Kidney epithelial cell (primary cell): ENCODE results near the gene LTBP2. TPM values are rescaled to one million over a fixed set of nuclear protein-coding genes. Genes with fewer than 3 reads are reported as not detected.

Experiments used
- DNase-seq: peaks from one replicate; pipeline ENCODE4 v3.0.0-alpha.2; 2010; ENCODE audit warnings: low read depth
- H3K27me3 ChIP-seq: 2 replicates; pipeline ENCODE4 v1.6.0; 2011; ENCODE audit warnings: low read length; ENCODE audit not compliant: control insufficient read depth, insufficient read depth
- H3K36me3 ChIP-seq: 2 replicates; pipeline ENCODE4 v1.5.1; 2011; ENCODE audit warnings: low read length; ENCODE audit not compliant: control insufficient read depth, insufficient read depth
- H3K4me3 ChIP-seq: 2 replicates; pipeline ENCODE4 v1.5.1; 2011; ENCODE audit warnings: low read depth, mild to moderate bottlenecking, control low read depth, low read length
- CTCF ChIP-seq: IDR thresholded peaks from 2 replicates; pipeline ENCODE4 v1.5.1; 2011; ENCODE audit warnings: mild to moderate bottlenecking, moderate library complexity, low read length, control low read depth, inconsistent platforms; ENCODE audit not compliant: insufficient read depth, poor library complexity, severe bottlenecking
- total RNA-seq: library from RNA; depleted of rRNA; stranded (reverse); fragments of >200 nt; gene quantifications from 2 replicates; pipeline ENCODE4 v1.2.3, GENCODE V29; 2015

Gene LTBP2
- total RNA-seq, 1 donor from 2014 or later, result 69.5 TPM

DNA sequence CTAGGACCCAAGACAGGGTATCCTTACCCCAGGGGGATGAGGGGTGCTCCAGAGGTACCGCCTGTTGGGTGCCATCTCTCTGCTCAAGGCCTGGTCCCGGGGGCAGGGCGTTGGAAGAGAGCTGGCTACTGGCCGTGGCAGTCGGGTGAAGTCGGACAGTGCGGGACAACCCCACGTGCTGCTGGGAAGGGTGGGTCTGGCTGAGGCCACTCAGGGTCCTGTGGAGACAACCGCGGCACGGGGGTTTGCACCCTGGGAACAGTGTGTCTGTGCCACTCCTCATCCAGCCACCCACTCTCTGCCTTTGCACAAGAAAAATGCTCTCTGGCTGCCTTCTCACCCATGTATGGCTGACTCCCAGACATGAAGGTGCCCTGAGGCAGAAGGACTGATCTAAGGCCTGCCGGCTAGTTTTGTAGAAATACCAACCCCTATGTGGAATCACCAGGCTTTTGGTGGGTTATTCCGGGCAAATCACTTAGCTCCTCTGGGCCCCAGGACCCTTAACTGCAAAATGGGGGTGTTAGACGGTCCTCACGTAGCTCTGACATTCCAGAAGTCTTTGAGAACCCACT lies 56.5 kb downstream of the LTBP2 start:
- Histone ChIP-seq H3K36me3 (peaks cover 3% of the 10 kb centered on the region), H3K4me3 (no peak overlapping the region), H3K27me3 (no peaks in the 10 kb centered on the region)
- no peak for DNase-seq
- TF ChIP-seq CTCF, result no peak

DNA sequence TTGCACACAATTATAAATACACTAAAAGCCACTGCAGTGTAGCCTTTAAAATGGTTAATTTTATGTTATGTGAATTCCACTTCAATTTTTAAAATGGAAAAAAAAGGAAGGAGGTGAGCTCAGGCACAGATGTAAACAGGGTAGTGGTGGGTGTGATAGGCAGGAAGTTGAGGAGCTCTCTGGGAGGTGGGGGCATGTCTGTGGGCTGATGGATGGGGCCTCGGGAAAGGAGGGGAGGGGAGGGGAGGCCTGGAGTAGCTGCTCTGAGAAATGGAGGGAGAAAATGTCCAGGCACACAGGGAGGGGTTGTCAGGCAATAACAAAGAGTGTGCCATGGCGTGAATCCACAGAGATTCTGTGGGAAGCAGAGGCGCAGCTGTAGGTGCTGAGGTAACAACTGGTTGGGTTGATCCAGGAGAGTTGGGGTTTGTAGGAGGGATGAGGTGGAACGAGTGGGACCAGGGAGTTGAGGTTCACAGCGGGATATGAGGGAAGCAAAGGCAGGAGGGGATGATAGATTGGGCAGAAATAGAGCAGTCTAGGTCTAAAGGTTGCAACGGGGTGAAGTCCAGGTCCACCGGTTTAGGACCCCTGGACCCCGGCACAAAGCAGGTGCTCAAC lies 57.2 kb downstream of the LTBP2 start:
- Histone ChIP-seq H3K4me3 (no peak overlapping the region), H3K36me3 (peaks cover 2% of the 10 kb centered on the region), H3K27me3 (no peaks in the 10 kb centered on the region)
- TF ChIP-seq CTCF, result no peak
- DNase-seq, result no peak

DNA sequence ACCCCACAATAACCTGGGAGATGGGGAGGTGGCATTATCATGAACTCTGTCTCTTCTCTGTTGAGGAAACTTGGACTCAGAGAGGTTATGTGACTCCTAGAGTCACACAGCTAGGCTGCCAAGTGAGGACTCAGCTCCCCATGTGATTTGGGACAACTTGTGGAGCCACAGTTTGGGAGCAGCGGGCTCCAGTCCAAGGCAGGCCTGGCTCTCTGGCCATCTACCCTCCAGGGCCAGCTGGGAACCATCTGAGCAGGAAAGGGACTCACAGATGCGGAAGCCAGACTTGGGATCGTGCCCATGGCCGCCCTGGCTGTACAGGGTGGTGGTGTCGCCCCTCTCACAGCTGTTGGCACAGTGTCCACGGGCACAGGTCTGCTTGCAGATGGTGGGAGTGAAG lies 59.4 kb downstream of the LTBP2 start:
- H3K27me3 ChIP-seq, result no peaks in the 10 kb centered on the region
- peaks cover 2% of the 10 kb centered on the region for H3K36me3 ChIP-seq
- H3K4me3 ChIP-seq, result no peak overlapping the region
- no peak for DNase-seq
- no peak for TF ChIP-seq CTCF

DNA sequence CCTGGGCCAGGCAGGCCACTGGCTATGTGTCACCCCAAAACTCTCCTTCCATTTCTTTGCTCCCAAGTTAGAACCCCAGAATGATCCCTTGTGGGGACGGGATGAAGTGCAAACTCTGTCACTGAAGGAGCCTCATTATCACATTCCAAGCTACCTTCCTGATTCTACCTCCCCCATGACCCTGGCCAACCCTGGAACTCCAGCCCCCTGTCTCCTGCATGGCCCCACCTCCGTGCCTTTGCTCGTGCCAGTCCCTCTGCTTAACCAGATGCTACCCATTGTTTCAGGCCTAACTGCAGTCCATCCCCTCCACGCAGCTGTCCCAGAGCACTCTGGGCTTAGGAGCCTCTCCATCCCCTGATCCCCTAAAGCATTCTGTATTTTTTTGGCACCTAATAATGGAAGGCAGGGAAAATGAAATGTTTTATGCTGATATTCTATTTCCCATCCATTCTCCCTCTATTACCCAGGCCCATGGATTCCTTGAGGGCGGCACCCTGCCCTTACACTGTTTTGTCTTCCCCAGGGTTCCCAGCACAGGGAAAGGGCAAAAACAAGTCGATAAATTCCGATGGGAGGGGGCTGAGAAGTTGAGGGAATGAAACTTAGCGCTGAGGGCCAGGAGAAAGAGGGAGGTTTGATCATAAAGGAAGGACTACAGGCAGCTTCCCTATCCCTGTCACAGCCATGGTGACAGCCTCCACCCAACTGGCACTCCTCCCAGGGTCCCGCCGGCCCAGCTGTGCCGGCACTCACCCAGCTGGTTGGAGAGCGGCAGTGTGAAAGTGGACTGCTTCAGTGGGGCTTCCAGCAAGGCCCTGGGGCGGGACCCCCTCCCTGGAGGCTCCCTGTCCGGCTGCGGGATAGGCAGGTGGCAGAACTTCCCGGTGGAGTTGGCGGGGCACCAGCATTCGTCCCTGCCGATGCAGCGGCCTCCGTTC lies 60.3 kb downstream of the LTBP2 start:
- Histone ChIP-seq H3K27me3 (no peaks in the 10 kb centered on the region), H3K36me3 (peaks cover 2% of the 10 kb centered on the region), H3K4me3 (no peak overlapping the region)
- DNase-seq, result no peak
- no peak for TF ChIP-seq CTCF

DNA sequence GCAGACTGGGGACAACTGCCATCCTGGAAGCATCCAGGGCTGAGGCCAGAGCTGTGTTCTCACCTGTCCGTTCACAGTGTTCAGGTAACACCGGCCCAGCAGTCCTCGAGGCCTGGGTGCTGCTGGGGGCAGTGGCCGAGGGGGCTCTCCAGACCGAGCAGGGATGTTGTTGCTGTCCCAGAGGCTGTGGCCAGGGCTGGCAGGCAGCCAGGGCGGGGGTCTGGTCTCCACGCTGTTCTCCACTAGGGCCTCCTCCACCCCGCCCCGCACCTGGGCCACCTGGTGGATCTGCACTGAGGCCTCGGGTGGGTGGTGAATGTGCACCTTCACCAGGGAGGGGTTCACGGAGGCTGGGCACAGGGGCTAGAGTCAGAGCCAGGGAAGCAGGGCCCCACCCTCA lies 61.0 kb downstream of the LTBP2 start:
- Histone ChIP-seq H3K27me3 (no peaks in the 10 kb centered on the region), H3K4me3 (no peak overlapping the region), H3K36me3 (peaks cover 2% of the 10 kb centered on the region)
- TF ChIP-seq CTCF, result no peak
- DNase-seq, result no peak
